NCI-H2227 treated with DMSO at 0.1 percent for 48 hours (cell line): Measurements from ENCODE around the gene TIPIN.

Source experiments
- DNase-seq: peaks from one replicate; lab custom pipeline; 2025; lab: John Stamatoyannopoulos, UW

The TIPIN gene

GRCh38 chr15:66302489-66303278 lies 53.8 kb downstream of the TIPIN start:
- DNase-seq, result no peak

- DNase-seq, result no peak
Observed at GRCh38 chr15:66298803-66299251, 57.7 kb downstream of the TIPIN start.

- DNase-seq, result no peak
Observed at GRCh38 chr15:66296186-66296585, 60.3 kb downstream of the TIPIN start.

- DNase-seq, result no peak
Observed at GRCh38 chr15:66294932-66295235, 61.6 kb downstream of the TIPIN start.

GRCh38 chr15:66294157-66294931 lies 62.1 kb downstream of the TIPIN start:
- DNase-seq, result no peak

GRCh38 chr15:66293419-66294156 lies 62.9 kb downstream of the TIPIN start, which contains the start of gene DIS3L:
Gene DIS3L, plus strand, starts transcription at chr15:66293568. Its CDS starts 29 bp downstream, at chr15:66293597.
- DNase-seq, result no peak

- no peak for DNase-seq
Observed at GRCh38 chr15:66292571-66293418, 63.7 kb downstream of the TIPIN start.

- DNase-seq, result peak; percentile 43
Observed at GRCh38 chr15:66291816-66292570, 64.5 kb downstream of the TIPIN start.

- DNase-seq, result no peak
Observed at GRCh38 chr15:66290518-66290917, 66.0 kb downstream of the TIPIN start.

GRCh38 chr15:66290007-66290406 lies 66.5 kb downstream of the TIPIN start:
- DNase-seq, result no peak

- DNase-seq, result no peak
Observed at GRCh38 chr15:66288551-66289185, 67.8 kb downstream of the TIPIN start.

GRCh38 chr15:66288093-66288492 lies 68.4 kb downstream of the TIPIN start:
- no peak for DNase-seq

- peak; percentile 42 for DNase-seq
Observed at GRCh38 chr15:66287461-66288057, 68.9 kb downstream of the TIPIN start.
